HepG2 (cell line): ENCODE measurements around the gene CTDSPL2. TPM values are rescaled to one million over a fixed set of nuclear protein-coding genes. Genes with fewer than 3 reads are reported as not detected.

Experiments used
- ATF7-NPFF ChIP-seq: sonication (generic); formaldehyde crosslinking; IDR thresholded peaks from 2 replicates; pipeline ENCODE4 v1.8.1; 2023; ENCODE audit warnings: mild to moderate bottlenecking, low read depth, missing genetic modification reagents, moderate library complexity
- ERF ChIP-seq: IDR thresholded peaks from 2 replicates; pipeline ENCODE4 v1.6.1; 2018; ENCODE audit warnings: missing biosample characterization, missing genetic modification reagents
- GATAD2A ChIP-seq: IDR thresholded peaks from 2 replicates; pipeline ENCODE4 v1.6.1; 2016
- ISL2 ChIP-seq: sonication (generic); formaldehyde crosslinking; IDR thresholded peaks from 2 replicates; pipeline ENCODE4 v1.5.0; 2020; ENCODE audit warnings: missing genetic modification reagents
- MATR3 ChIP-seq: sonication (generic); formaldehyde crosslinking; IDR thresholded peaks from 2 replicates; pipeline ENCODE4 v1.4.0; 2020; ENCODE audit warnings: missing genetic modification reagents
- NRL ChIP-seq: sonication (generic); formaldehyde crosslinking; IDR thresholded peaks from 2 replicates; pipeline ENCODE4 v1.5.0; 2020; ENCODE audit warnings: missing genetic modification reagents, mild to moderate bottlenecking, moderate library complexity, borderline replicate concordance
- PHF21A ChIP-seq: sonication (generic); formaldehyde crosslinking; IDR thresholded peaks from 2 replicates; pipeline ENCODE4 v1.5.0; 2020; ENCODE audit warnings: mild to moderate bottlenecking, missing genetic modification reagents
- POGZ ChIP-seq: sonication (generic); formaldehyde crosslinking; IDR thresholded peaks from 2 replicates; pipeline ENCODE4 v1.4.0; 2020; ENCODE audit warnings: mild to moderate bottlenecking, missing genetic modification reagents
- RFXANK ChIP-seq: IDR thresholded peaks from 2 replicates; pipeline ENCODE4 v1.6.1; 2016
- TSC22D2 ChIP-seq: sonication (generic); formaldehyde crosslinking; IDR thresholded peaks from 2 replicates; pipeline ENCODE4 v1.5.1; 2020; ENCODE audit warnings: missing genetic modification reagents, mild to moderate bottlenecking, borderline replicate concordance
- ZBTB38 ChIP-seq: sonication (generic); formaldehyde crosslinking; IDR thresholded peaks from 2 replicates; pipeline ENCODE4 v1.5.1; 2020; ENCODE audit warnings: mild to moderate bottlenecking, missing genetic modification reagents
- ZFX ChIP-seq: sonication (generic); formaldehyde crosslinking; IDR thresholded peaks from 2 replicates; pipeline ENCODE4 v1.4.0; 2020; ENCODE audit warnings: mild to moderate bottlenecking, low read depth, missing genetic modification reagents, moderate library complexity
- ZNF431 ChIP-seq: sonication (generic); formaldehyde crosslinking; IDR thresholded peaks from 2 replicates; pipeline ENCODE4 v1.9.0; 2022; ENCODE audit warnings: missing genetic modification reagents, low read depth, mild to moderate bottlenecking, borderline replicate concordance
- ZNF572 ChIP-seq: sonication (generic); formaldehyde crosslinking; IDR thresholded peaks from 2 replicates; pipeline ENCODE4 v1.5.1; 2020; ENCODE audit warnings: mild to moderate bottlenecking, missing genetic modification reagents
- ZNF660 ChIP-seq: sonication (generic); formaldehyde crosslinking; IDR thresholded peaks from 2 replicates; pipeline ENCODE4 v1.5.1; 2020; ENCODE audit warnings: mild to moderate bottlenecking, low read depth, missing genetic modification reagents, borderline replicate concordance
- polyA plus RNA-seq, 8 experiments: library from polyadenylated mRNA; depleted of rRNA in 3 of 8; stranded (reverse) in 7 of 8; unstranded in 1 of 8; fragments of >200 nt; fragmentation: Illumina TruSeq in 4 of 8; extraction: Trizol in 4 of 8; gene quantifications; 2 replicates each; pipeline versions ENCODE4 v1.2.1 to v1.2.3, GENCODE V29; 2011 to 2016; ENCODE audit warnings: low read depth in 4 of 8, missing spikeins in 1 of 8, mixed read lengths in 1 of 8; ENCODE audit not compliant: insufficient read depth in 1 of 8
- total RNA-seq, 5 experiments: library from RNA; depleted of rRNA; stranded (reverse); fragments of >200 nt; fragmentation: Illumina TruSeq; extraction: Trizol; gene quantifications; 2 replicates each; pipeline ENCODE4 v1.2.3, GENCODE V29; 2016; ENCODE audit warnings: low read depth in 1 of 5
- TF ChIP-seq, protein P1 (sequence below): IDR thresholded peaks from 2 replicates; pipeline ENCODE4 v1.6.1; 2018; ENCODE audit warnings: missing genetic modification reagents, mild to moderate bottlenecking, missing compliant biosample characterization
- TF ChIP-seq, protein P2 (sequence below): IDR thresholded peaks from 2 replicates; pipeline ENCODE4 v1.6.1; 2016; ENCODE audit warnings: low read depth, missing genetic modification reagents, missing compliant biosample characterization
- TF ChIP-seq, protein P3 (sequence below): sonication (generic); formaldehyde crosslinking; conservative IDR thresholded peaks from 2 replicates; pipeline ENCODE4 v1.4.0; 2020; ENCODE audit warnings: missing genetic modification reagents
- TF ChIP-seq, protein P4 (sequence below): sonication (generic); formaldehyde crosslinking; IDR thresholded peaks from 2 replicates; pipeline ENCODE4 v1.5.1; 2020; ENCODE audit warnings: missing genetic modification reagents, mild to moderate bottlenecking, borderline replicate concordance

CTDSPL2 gene
- total and polyA plus RNA-seq, 2 of the 13 experiments (the other 11 are each of a cell fraction or from before 2014, with no cell fraction given) = 37.4 to 56.2 TPM

DNA sequence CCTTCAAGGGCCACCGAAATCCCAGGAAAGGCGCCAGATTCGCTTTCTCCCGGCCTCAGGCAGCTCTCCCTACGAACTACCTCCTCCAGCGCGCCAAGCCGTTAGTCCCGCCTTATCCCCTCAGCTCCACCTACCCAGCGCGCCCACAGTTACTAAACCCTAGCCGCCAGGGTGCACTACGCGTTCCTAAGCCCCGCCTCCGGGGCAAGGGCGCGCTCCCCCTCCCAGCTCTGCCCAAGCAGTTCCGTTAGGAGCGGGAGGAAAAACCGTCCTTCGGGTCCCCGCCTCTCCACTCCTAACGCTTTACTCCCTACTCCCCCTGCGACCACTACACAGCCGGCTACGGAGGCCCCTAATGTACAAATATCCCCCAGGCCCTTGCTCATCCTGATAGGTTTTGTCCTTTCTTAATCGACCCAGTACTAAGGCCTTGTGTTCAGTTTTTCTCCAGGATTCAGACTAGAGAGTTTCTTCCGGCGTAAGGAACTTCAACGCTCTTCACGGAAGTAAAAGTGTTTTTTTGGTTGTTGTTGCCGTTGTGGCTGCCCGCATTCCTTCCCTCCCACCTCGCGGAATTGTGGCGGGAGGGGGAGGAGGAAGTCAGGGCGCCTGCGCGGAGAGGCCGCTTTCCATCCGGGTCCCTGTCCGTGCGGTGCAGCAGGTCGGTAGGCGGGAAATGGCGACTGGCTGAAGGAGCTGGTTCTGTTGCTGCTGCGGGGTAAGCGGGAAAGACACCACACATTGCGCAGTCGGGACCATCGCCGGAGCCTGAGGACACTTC, at the start of gene CTDSPL2 (continued):
- TF ChIP-seq NRL (CRISPR knock-in tag) (no peak), ZFX (peak; percentile 71), ISL2 (peak; percentile 41; the same call in 1 of the 2 replicates), POGZ (peak; percentile 64), ERF (peak; percentile 66), ZNF431 (CRISPR knock-in tag) (no peak), GATAD2A (CRISPR knock-in tag) (peak; percentile 52; the same call in 1 of the 2 replicates), TSC22D2 (CRISPR knock-in tag) (no peak; the same call in 1 of the 2 replicates), ZBTB38 (CRISPR knock-in tag) (peak; percentile 10), ZNF572 (CRISPR knock-in tag) (peak; percentile 53; the same call in 1 of the 2 replicates), MATR3 (CRISPR knock-in tag) (no peak), RFXANK (no peak), PHF21A (CRISPR knock-in tag) (peak; percentile 87), ATF7-NPFF (CRISPR knock-in tag) (peak; percentile 46; the same call in 1 of the 2 replicates), ZNF660 (CRISPR knock-in tag) (no peak)
- TF ChIP-seq, protein P1, sequence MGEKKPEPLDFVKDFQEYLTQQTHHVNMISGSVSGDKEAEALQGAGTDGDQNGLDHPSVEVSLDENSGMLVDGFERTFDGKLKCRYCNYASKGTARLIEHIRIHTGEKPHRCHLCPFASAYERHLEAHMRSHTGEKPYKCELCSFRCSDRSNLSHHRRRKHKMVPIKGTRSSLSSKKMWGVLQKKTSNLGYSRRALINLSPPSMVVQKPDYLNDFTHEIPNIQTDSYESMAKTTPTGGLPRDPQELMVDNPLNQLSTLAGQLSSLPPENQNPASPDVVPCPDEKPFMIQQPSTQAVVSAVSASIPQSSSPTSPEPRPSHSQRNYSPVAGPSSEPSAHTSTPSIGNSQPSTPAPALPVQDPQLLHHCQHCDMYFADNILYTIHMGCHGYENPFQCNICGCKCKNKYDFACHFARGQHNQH (CRISPR knock-in tag) = peak; percentile 43
- TF ChIP-seq, protein P2, sequence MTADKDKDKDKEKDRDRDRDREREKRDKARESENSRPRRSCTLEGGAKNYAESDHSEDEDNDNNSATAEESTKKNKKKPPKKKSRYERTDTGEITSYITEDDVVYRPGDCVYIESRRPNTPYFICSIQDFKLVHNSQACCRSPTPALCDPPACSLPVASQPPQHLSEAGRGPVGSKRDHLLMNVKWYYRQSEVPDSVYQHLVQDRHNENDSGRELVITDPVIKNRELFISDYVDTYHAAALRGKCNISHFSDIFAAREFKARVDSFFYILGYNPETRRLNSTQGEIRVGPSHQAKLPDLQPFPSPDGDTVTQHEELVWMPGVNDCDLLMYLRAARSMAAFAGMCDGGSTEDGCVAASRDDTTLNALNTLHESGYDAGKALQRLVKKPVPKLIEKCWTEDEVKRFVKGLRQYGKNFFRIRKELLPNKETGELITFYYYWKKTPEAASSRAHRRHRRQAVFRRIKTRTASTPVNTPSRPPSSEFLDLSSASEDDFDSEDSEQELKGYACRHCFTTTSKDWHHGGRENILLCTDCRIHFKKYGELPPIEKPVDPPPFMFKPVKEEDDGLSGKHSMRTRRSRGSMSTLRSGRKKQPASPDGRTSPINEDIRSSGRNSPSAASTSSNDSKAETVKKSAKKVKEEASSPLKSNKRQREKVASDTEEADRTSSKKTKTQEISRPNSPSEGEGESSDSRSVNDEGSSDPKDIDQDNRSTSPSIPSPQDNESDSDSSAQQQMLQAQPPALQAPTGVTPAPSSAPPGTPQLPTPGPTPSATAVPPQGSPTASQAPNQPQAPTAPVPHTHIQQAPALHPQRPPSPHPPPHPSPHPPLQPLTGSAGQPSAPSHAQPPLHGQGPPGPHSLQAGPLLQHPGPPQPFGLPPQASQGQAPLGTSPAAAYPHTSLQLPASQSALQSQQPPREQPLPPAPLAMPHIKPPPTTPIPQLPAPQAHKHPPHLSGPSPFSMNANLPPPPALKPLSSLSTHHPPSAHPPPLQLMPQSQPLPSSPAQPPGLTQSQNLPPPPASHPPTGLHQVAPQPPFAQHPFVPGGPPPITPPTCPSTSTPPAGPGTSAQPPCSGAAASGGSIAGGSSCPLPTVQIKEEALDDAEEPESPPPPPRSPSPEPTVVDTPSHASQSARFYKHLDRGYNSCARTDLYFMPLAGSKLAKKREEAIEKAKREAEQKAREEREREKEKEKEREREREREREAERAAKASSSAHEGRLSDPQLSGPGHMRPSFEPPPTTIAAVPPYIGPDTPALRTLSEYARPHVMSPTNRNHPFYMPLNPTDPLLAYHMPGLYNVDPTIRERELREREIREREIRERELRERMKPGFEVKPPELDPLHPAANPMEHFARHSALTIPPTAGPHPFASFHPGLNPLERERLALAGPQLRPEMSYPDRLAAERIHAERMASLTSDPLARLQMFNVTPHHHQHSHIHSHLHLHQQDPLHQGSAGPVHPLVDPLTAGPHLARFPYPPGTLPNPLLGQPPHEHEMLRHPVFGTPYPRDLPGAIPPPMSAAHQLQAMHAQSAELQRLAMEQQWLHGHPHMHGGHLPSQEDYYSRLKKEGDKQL (CRISPR knock-in tag) = no peak
- TF ChIP-seq, protein P3, sequence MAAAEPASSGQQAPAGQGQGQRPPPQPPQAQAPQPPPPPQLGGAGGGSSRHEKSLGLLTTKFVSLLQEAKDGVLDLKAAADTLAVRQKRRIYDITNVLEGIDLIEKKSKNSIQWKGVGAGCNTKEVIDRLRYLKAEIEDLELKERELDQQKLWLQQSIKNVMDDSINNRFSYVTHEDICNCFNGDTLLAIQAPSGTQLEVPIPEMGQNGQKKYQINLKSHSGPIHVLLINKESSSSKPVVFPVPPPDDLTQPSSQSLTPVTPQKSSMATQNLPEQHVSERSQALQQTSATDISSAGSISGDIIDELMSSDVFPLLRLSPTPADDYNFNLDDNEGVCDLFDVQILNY (CRISPR knock-in tag) = peak; percentile 91
- TF ChIP-seq, protein P4, sequence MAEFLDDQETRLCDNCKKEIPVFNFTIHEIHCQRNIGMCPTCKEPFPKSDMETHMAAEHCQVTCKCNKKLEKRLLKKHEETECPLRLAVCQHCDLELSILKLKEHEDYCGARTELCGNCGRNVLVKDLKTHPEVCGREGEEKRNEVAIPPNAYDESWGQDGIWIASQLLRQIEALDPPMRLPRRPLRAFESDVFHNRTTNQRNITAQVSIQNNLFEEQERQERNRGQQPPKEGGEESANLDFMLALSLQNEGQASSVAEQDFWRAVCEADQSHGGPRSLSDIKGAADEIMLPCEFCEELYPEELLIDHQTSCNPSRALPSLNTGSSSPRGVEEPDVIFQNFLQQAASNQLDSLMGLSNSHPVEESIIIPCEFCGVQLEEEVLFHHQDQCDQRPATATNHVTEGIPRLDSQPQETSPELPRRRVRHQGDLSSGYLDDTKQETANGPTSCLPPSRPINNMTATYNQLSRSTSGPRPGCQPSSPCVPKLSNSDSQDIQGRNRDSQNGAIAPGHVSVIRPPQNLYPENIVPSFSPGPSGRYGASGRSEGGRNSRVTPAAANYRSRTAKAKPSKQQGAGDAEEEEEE (CRISPR knock-in tag) = 0 out of 2 replicates have a peak, but pooled peaks have one; percentile 16
